DMS153 (cell line): ENCODE measurements around the gene ATP1A2.
"Not testable (repeated sequence)": the region's sequence is repeated elsewhere in the genome, so short reads cannot be mapped to it uniquely, and the experiment has no call there.

ENCODE experiments used
- DNase-seq: peaks from one replicate; lab custom pipeline; 2025; lab: John Stamatoyannopoulos, UW

ATP1A2 gene

GRCh38 chr1:160124705-160125478 is 9.3 kb downstream of the ATP1A2 start:
- DNase-seq = no peak

GRCh38 chr1:160125746-160126145 is 10.2 kb downstream of the ATP1A2 start:
- DNase-seq = no peak

- DNase-seq = not testable (repeated sequence)
Observed at GRCh38 chr1:160126342-160126741, 10.8 kb downstream of the ATP1A2 start.

GRCh38 chr1:160127381-160127780 is 11.8 kb downstream of the ATP1A2 start:
- no peak for DNase-seq

GRCh38 chr1:160127865-160128523 is 12.4 kb downstream of the ATP1A2 start:
- DNase-seq = no peak

GRCh38 chr1:160128636-160129035 is 13.1 kb downstream of the ATP1A2 start:
- DNase-seq = no peak

GRCh38 chr1:160129046-160129445 is 13.5 kb downstream of the ATP1A2 start:
- DNase-seq = no peak

GRCh38 chr1:160129558-160129957 is 14.0 kb downstream of the ATP1A2 start:
- no peak for DNase-seq

GRCh38 chr1:160129966-160130365 is 14.4 kb downstream of the ATP1A2 start:
- DNase-seq = no peak

- DNase-seq = no peak
Observed at GRCh38 chr1:160130486-160130885, 14.9 kb downstream of the ATP1A2 start.

- DNase-seq = no peak
Observed at GRCh38 chr1:160130939-160131338, 15.4 kb downstream of the ATP1A2 start.

GRCh38 chr1:160131803-160132565 is 16.4 kb downstream of the ATP1A2 start:
- no peak for DNase-seq

- no peak for DNase-seq
Observed at GRCh38 chr1:160133990-160134770, 18.6 kb downstream of the ATP1A2 start.

GRCh38 chr1:160134791-160135572 is 19.4 kb downstream of the ATP1A2 start:
- DNase-seq = no peak

GRCh38 chr1:160136121-160136925 is 20.8 kb downstream of the ATP1A2 start:
- no peak for DNase-seq

- no peak for DNase-seq
Observed at GRCh38 chr1:160136926-160137200, 21.3 kb downstream of the ATP1A2 start.

GRCh38 chr1:160137216-160137862 is 21.8 kb downstream of the ATP1A2 start:
- DNase-seq = no peak

GRCh38 chr1:160139840-160140239 is 24.3 kb downstream of the ATP1A2 start:
- DNase-seq = no peak

- DNase-seq = no peak
Observed at GRCh38 chr1:160143695-160144094, 28.1 kb downstream of the ATP1A2 start.

GRCh38 chr1:160144921-160145320 is 29.4 kb downstream of the ATP1A2 start:
- DNase-seq = no peak
